GM21723 (cell line): Measurements from ENCODE around the gene SPATC1L.
"Not testable (repeated sequence)": the region's sequence is repeated elsewhere in the genome, so short reads cannot be mapped to it uniquely, and the experiment has no call there.

Experiments
- ATAC-seq: cut with Tn5 transposase; IDR thresholded peaks from one replicate; pipeline ENCODE4 v1.9.1; 2021; ENCODE audit warnings: mild to moderate bottlenecking, moderate library complexity; ENCODE audit not compliant: unreplicated experiment

Gene SPATC1L

GRCh38 chr21:46151989-46152926 lies 32.0 kb downstream of the SPATC1L start:
- no peak for ATAC-seq

DNA sequence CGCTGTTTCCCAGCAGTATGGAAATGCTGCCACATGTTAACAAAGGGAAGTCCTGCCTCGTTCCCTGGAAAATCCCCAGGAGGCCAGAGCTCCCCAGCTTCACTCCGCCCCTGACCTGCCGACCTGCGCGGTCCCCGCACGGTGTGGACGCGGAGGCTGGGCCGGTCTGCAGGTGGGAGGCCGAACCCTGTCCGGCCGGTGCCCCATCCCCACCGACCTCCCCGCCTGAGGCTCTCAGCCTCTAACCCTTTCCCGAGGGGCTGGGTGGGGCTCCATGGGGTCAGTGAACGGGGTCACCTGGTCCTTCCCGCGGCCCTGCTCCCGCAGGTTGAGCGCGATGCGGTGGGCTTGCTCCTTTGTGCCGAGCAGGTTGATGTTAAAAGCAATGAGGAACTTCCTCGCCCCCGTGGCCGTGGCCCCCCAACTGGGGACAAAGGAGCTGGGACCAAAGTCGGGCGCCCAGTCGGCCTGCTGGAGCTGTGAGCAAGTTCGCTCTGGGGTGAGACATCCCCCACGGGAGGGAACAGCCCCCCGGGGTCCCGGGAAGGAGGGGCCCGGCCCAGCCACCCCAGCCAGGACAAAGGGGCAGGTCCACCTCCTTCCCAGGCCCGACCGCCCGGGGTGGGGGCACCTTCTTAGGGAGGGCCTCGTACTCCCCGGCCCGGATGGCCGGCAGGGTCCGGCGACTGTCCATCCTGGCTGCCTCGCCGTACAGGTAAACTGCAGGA lies 32.8 kb downstream of the SPATC1L start:
- no peak for ATAC-seq

- ATAC-seq: no peak
Measured at GRCh38 chr21:46150491-46151121, 33.7 kb downstream of the SPATC1L start.

- no peak for ATAC-seq
Measured at GRCh38 chr21:46150073-46150472, 34.2 kb downstream of the SPATC1L start.

DNA sequence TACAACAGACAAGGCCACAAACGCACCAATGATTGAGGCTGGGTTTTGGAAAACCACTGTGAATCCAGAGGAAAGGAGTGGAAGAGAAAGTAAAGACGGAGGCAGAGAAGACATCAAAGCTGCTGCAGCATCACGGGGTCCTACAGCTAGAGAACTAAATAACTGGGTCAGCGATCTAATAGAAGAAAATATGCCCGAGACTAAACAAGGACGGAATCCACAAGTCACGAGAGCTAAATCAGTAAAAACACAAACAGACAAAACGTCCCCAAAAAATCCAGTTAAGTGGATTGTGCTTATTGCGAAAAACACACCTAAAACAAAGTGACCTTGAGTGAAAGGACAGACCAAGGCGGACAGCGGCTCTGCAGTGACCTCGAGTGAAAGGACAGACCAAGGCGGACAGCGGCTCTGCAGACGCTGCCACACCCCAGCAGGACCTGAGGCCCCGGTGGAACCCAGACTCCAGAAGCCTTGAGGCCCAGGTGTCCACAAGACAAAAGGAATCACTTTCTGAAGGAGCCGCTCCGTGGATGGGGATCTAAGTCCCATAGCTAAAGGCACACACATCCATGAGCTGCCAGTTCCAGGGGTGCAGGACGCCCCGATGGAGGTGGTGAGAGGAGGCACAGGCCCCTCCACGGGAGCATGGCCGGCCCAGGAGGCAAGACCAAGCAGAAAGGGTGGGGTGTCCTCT lies 34.9 kb downstream of the SPATC1L start:
- no peak for ATAC-seq

DNA sequence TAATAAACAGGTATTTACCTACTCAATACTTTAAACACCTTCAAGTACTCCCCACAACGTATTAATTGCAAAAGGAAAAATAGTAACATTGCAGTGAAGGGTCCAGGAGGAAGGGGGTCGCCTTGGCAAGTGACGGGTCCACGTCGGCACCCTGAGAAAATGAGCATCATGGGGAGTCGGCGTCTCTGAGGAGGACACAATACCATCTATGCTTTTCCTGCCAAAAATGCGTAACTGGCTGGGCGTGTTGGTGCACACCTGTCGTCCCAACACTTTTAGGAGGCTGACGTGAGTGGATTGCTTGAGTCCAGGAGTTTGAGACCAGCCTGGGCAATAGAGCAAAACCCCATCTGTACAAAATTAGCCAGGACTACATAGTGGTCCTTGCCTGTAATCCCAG lies 36.2 kb downstream of the SPATC1L start:
- no peak for ATAC-seq

DNA sequence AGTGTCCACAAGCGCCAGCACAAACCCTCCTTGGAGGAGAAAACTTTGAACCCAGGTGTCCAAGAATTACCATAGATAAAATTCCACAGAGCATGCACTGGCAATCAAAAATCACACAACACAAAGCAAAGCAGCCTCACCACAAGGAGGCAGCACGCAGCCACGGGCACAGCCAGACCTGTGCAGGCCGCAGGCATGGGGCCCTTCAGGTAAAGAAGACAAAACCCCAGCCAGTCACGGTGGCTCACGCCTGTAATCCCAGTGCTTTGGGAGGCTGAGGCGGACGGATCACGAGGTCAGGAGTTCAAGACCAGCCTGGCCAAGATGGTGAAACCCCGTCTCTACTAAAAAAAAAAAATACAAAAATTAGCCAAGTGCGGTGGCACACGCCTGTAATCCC lies 36.8 kb downstream of the SPATC1L start:
- not testable (repeated sequence) for ATAC-seq

- no peak for ATAC-seq
Measured at GRCh38 chr21:46146856-46147255, 37.4 kb downstream of the SPATC1L start.

DNA sequence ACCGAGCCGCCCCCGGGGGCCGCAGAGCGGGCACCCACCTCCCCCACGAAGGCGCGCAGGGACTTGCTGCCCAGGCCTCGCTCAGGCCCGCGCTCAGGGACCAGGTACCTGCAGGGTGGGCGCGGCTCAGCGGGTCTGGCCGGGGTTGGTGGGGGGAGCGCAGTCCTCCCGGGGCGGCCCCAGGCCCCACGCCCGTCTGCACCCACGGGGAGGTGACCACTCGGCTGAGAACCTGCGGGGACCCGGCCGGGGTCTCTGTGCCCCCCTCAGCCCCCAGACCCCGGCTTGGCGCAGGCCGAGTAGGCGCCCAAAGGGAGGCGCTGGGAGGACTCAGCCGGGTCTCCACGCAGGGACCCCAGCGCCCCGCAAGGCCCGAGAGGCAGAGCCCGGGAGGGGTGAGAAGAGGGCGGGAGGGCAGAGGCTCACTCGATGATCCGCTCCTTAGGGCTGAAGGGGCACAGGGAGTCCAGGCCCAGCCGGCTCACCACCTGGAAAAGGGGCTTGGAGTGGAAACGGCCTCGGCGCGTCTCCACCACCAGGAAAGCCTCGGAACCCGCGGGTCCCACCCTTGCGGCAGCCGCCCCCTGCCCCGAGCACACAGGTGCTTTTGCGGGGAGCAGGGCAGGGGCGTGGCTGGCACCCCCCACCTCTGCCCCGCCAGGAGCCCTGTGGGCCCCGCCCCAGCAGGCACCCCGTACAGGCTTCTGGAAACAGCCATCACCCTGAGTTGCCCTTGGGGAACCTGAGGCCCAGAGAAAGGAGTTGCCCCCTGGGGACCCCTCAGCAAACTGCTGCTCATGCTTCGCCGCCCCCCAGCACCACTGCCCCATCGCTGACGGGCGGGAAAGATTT lies 38.2 kb downstream of the SPATC1L start:
- no peak for ATAC-seq

GRCh38 chr21:46145159-46145839 lies 39.0 kb downstream of the SPATC1L start:
- no peak for ATAC-seq

GRCh38 chr21:46144464-46145070 lies 39.7 kb downstream of the SPATC1L start:
- ATAC-seq: no peak

DNA sequence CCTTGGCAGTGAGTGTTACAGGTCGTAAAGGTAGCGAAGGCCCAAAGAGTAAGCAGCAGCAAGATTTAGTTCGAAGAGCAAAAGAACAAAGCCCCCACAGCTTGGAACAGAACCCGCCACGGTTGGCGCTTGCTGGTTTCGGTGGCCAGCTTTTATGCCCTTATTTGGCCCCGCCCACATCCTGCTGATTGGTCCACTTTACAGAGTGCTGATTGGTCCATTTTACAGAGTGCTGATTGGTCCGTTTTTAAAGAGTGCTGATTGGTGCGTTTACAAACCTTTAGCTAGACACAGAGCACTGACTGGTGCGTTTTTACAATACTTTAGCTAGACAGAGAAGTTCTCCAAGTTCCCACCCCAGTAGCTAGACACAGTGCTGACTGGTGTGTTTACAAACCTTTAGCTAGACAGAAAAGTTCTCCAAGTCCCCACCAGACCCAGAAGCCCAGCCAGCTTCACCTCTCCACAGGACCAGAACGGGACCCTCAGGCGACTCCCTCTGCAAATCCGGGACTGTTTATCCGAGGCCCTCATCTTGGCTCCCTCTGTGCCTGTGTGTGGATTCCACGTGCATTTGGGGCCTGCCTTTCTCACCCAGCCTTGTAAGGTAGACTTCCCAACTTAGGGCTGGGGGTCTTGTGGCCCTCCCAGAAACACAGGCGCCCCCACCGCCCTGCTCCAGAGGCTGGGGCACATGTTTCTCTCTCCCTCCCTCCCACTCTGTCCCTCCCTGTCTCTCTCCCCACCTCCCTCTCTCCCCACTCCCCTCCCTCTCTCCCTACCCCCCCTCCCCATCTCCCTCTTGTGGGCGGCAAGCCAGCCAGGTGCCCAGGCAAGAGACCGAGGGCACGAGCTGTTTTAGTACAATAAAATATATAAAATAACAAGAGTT lies 41.4 kb downstream of the SPATC1L start:
- ATAC-seq: no peak

DNA sequence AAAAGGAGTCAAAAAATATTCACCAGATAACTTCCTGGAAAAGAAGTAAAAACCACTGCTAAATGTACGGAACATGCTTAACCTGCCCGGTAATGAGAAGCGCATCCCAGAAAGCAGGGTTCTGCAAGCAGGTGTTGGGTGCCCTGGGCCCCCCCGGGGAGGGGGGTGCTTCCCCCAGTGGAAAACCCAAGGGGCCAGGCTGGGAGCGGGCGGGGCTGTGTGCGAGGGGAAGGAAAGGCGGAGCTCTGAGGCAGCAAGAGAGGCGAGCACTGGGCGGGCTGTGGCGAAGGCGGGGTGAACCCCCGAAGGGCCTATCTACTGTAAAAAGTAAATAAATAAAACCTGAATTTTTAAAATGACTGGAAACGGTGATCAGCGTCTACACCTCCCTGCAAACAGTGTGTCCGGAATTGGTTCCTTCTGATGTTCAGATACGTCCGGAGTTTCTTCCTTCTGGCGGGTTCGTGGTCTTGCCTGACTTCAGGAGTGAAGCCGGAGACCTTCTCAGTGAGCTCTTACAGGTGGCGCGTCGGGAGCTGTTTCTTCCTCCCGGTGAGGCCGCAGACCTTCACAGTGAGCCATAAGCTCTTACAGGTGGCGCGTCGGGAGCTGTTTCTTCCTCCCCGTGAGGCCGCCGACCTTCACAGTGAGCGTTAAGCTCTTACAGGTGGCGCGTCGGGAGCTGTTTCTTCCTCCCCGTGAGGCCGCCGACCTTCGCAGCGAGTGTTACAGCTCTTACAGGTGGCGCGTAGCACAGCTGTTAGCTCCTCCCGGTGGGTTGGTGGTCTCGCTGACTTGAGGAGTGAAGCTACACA lies 42.3 kb downstream of the SPATC1L start:
- ATAC-seq: no peak

- not testable (repeated sequence) for ATAC-seq
Measured at GRCh38 chr21:46140352-46141003, 43.8 kb downstream of the SPATC1L start.

DNA sequence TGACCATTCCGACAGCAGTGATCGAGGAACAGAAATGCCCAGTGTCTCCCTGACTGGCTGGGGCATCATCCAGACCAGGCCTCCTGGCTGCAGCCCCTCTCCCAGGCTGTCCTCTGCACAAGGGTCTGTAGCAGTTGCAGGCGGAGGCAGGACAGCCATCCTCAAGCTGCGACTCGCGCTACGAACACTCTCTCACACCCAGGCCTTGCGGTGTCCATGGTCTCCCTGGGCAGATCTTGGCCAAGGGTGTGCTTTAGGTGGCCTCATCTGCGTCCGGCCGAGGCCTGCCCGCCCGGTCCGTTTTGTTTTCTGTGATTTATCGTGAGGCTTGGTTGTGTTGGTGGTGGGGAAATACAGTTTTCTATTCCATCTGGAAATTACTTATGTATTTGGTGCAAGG lies 44.6 kb downstream of the SPATC1L start:
- ATAC-seq: no peak

- ATAC-seq: no peak
Measured at GRCh38 chr21:46138383-46138970, 45.8 kb downstream of the SPATC1L start.
